Fibroblast of lung (primary cell): Measurements from ENCODE around the gene UPK1A.

ENCODE experiments used
- EZH2 ChIP-seq: IDR thresholded peaks from 2 replicates; pipeline ENCODE4 v1.5.1; 2012; ENCODE audit warnings: low read length, control low read depth, mild to moderate bottlenecking; ENCODE audit errors: missing control alignments
- TF ChIP-seq, protein P1 (sequence below), 2 donors: IDR thresholded peaks in 1 of 2; conservative IDR thresholded peaks in 1 of 2; 1 replicate in 1 of 2; 2 replicates in 1 of 2; pipeline ENCODE4 v1.5.1; 2011 to 2012; ENCODE audit warnings: low read length in 2 of 2, control low read depth in 1 of 2, inconsistent platforms in 1 of 2, low read depth in 1 of 2, mild to moderate bottlenecking in 1 of 2

DNA sequence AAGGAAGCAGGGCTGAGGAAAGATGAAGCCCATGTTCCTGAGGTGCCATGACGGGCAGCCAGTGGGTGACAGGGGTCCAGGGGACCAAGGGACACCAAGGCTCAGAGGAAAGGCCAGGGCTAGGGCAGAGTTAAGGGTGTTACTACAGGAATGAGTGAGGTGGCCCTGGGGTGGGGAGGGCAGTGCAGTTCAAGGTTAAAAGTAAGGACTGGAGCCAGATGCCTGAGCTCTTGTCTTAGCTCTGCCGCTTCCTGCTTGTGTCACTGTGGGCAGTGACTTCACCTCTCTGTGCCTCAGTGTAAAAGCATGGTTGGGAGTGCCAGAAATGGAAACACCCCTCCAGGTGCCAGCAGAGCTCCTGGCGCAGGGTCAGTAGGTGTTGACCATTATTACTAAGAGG is 29.7 kb upstream of the UPK1A start:
- TF ChIP-seq, protein P1, sequence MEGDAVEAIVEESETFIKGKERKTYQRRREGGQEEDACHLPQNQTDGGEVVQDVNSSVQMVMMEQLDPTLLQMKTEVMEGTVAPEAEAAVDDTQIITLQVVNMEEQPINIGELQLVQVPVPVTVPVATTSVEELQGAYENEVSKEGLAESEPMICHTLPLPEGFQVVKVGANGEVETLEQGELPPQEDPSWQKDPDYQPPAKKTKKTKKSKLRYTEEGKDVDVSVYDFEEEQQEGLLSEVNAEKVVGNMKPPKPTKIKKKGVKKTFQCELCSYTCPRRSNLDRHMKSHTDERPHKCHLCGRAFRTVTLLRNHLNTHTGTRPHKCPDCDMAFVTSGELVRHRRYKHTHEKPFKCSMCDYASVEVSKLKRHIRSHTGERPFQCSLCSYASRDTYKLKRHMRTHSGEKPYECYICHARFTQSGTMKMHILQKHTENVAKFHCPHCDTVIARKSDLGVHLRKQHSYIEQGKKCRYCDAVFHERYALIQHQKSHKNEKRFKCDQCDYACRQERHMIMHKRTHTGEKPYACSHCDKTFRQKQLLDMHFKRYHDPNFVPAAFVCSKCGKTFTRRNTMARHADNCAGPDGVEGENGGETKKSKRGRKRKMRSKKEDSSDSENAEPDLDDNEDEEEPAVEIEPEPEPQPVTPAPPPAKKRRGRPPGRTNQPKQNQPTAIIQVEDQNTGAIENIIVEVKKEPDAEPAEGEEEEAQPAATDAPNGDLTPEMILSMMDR (conservative IDR thresholded peaks at IDR 0.05 in 1 of 2, IDR thresholded peaks at IDR 0.05 in 1 of 2; ENCODE audit: low read depth in 1 of 2, low read length in 2 of 2): no peak
- TF ChIP-seq EZH2: no peak
